ENCODE results near the gene RHOT2.

RHOT2 gene

DNA sequence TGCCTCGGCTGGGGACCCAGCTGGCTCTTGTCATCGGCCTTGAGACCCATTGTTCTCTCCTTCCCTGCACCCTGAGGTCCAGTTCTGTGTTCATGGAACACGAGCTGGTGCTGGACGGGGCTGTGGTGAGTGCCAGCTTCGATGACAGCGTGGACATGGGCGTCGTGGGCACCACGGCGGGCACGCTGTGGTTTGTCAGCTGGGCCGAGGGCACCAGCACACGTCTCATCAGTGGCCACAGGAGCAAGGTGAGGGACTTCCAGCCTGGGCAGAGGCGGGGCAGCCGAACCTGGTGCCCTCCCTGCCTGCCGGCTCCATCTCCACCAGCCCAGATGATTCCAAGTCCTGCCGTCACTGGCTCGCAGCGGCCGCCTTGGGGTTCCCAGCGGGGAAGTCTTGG is 5.3 kb upstream of the RHOT2 start:
- H3K4me3 ChIP-seq (ENCODE audit: low read length): no peak overlapping the region
- TF ChIP-seq, protein P1, sequence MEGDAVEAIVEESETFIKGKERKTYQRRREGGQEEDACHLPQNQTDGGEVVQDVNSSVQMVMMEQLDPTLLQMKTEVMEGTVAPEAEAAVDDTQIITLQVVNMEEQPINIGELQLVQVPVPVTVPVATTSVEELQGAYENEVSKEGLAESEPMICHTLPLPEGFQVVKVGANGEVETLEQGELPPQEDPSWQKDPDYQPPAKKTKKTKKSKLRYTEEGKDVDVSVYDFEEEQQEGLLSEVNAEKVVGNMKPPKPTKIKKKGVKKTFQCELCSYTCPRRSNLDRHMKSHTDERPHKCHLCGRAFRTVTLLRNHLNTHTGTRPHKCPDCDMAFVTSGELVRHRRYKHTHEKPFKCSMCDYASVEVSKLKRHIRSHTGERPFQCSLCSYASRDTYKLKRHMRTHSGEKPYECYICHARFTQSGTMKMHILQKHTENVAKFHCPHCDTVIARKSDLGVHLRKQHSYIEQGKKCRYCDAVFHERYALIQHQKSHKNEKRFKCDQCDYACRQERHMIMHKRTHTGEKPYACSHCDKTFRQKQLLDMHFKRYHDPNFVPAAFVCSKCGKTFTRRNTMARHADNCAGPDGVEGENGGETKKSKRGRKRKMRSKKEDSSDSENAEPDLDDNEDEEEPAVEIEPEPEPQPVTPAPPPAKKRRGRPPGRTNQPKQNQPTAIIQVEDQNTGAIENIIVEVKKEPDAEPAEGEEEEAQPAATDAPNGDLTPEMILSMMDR (IDR thresholded peaks at IDR 0.05; ENCODE audit: insufficient read depth, low read depth, low read length, missing control alignments): no peak
- no peak for DNase-seq (ENCODE audit: low read depth)

DNA sequence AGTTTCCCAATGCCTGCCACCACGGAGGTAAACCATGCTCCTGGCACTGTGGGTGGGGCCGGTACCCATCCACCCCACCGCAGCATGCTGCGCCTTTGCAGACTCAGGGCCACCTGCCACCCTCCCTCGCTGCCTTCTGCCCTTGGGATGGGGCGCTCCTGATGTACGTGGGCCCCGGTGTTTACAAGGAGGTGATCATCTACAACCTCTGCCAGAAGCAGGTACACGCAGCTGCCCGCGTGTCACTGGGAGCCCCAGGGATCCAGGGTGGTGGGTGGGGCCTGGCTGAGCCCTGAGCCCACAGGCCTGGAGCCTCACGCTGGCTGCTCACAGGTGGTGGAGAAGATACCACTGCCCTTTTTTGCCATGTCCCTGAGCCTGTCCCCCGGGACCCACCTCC is 1.4 kb upstream of the RHOT2 start:
- TF ChIP-seq, protein P1 (IDR thresholded peaks at IDR 0.05; ENCODE audit: insufficient read depth, low read depth, low read length, missing control alignments): no peak
- no peak for DNase-seq (ENCODE audit: low read depth)
- no peak overlapping the region for H3K4me3 ChIP-seq (ENCODE audit: low read length)

DNA sequence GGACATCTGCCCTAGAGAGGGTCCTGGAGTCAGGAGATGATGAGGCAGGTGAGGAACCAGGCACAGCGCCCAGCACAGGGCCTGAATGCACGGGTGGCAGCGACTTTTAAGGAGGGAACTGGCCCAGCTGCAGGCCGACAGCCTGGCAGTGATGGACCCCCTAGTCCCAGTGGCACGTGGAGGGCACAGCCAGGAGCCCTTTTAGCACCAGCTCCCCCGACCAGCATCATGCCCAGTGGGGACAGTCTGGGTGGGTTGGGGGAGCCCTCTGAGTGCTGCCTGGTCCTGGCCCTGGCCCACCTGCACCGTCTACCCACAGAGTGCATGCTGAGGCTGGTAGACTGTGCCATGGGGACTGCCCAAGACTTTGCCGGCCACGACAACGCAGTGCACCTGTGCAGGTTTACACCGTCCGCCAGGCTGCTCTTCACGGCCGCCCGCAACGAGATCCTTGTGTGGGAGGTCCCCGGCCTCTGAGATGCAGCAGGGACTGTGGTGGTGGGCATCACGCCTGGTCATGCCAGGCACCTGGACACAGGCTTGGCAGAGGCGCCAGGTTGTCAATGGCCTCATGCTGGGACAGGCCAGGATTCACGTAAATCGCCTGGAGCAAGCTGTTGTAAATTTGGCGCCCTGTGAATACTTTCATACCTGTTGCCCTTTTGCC is 686 bp upstream of the RHOT2 start:
- TF ChIP-seq, protein P1 (IDR thresholded peaks at IDR 0.05; ENCODE audit: insufficient read depth, low read depth, low read length, missing control alignments): no peak
- no peak for DNase-seq (ENCODE audit: low read depth)
- no peak overlapping the region for H3K4me3 ChIP-seq (ENCODE audit: low read length)

DNA sequence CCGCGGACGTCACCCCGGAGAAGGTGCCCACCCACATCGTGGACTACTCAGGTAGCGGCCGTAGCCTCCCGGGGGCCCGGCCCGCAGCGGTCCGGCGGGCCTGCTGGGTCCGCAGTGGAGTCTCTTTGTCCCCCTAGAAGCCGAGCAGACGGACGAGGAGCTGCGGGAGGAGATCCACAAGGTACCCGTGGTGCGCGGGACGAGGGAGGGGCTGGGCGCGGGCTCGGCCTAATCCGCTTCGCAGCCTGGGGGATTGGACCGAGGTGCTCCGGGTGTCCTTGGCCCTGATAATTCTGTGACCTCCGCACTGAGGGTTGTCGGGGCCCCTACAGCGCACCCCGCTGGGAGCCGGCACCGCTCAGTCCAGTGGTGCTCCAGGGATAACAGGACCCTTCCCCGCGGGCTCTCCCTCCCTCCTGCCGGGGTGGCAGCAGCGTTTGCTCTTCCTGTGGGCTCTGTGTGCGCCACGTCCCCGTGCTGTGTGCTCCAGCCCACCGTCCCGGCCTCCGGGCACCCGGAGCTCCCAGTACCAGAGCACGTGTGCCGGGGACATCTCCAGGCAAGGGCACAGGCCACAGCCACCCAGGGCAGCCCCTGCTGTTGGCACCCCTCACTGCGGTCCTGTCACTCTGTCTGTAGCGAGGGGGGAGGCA is 713 bp downstream of the RHOT2 start:
- no peak for DNase-seq (ENCODE audit: low read depth)
- TF ChIP-seq, protein P1 (IDR thresholded peaks at IDR 0.05; ENCODE audit: insufficient read depth, low read depth, low read length, missing control alignments): no peak
- H3K4me3 ChIP-seq (ENCODE audit: low read length): peak overlapping the region; percentile 76

DNA sequence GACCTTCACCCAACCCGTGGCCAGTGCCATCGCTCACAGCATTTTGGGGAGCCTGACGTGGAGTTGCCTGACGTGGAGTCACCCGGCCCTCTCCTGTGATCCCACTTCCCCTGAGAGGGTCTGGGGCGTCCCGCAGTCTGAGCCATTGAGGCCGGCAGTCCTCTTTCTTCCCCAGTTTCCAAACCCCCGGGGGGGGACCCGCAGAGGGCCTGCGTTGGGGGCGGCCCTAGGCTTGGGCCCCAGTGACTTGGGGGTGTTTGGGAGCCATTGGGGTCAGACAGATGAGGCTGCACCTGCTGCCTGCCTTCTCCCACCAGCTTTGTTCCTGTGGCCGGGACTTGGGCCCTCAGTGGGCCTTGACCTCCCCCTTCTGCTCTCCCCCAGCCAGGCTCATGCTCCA is 1.7 kb downstream of the RHOT2 start:
- no peak overlapping the region for H3K4me3 ChIP-seq (ENCODE audit: low read length)
- DNase-seq (ENCODE audit: low read depth): no peak
- TF ChIP-seq, protein P1 (IDR thresholded peaks at IDR 0.05; ENCODE audit: insufficient read depth, low read depth, low read length, missing control alignments): no peak

DNA sequence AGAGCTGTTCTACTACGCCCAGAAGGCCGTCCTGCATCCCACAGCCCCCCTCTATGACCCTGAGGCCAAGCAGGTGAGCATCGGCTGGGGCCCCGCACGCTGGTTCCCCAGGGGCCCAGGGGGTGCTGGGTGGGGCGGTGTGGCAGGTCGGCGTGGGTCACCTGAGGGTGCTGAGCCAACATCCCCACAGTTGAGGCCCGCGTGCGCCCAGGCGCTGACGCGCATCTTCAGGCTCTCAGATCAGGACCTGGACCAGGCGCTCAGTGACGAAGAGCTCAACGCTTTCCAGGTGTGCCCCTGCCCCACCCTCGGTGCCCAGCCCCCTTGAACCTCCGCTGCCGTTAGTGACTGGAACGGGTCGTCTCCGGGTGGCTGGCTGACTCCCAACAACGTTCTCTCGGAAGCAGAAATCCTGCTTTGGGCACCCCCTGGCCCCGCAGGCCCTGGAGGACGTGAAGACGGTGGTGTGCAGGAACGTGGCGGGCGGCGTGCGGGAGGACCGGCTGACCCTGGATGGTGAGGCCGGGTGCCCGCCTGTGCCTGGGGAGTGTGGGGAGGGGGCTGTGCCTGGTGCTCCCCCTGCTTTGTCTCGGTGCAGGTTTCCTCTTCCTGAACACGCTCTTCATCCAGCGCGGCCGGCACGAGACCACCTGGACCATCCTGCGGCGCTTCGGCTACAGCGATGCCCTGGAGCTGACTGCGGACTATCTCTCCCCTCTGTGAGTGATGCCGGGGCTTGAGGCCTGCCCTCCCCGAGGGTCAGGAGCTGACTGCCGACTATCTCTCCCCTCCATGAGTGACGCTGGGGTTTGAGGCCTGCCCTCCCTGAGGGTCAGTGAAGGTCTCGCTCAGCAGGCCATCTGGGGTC is 2.8 kb downstream of the RHOT2 start:
- TF ChIP-seq, protein P1 (IDR thresholded peaks at IDR 0.05; ENCODE audit: insufficient read depth, low read depth, low read length, missing control alignments): no peak
- DNase-seq (ENCODE audit: low read depth): no peak
- no peak overlapping the region for H3K4me3 ChIP-seq (ENCODE audit: low read length)
